Esophagus squamous epithelium (tissue), 4 donors: ENCODE results near the gene MBNL1.

ENCODE experiments used
- POLR2A ChIP-seq, 4 donors: fragments of 450-650 bp; IDR thresholded peaks; one replicate each; pipeline ENCODE4 v1.6.1; 2017; ENCODE audit warnings: antibody characterized with exemption in 4 of 4, mild to moderate bottlenecking in 4 of 4, moderate library complexity in 3 of 4
- TF ChIP-seq, protein P1 (sequence below), 6 experiments: fragments of 450-650 bp in 4 of 6; fragments of 200-600 bp in 2 of 6; sonication (generic) in 2 of 6; IDR thresholded peaks; one replicate each; pipeline ENCODE4 v1.5.1; 2016 to 2019; ENCODE audit warnings: antibody characterized with exemption in 6 of 6, mild to moderate bottlenecking in 4 of 6, moderate library complexity in 4 of 6

- TF ChIP-seq, protein P1, sequence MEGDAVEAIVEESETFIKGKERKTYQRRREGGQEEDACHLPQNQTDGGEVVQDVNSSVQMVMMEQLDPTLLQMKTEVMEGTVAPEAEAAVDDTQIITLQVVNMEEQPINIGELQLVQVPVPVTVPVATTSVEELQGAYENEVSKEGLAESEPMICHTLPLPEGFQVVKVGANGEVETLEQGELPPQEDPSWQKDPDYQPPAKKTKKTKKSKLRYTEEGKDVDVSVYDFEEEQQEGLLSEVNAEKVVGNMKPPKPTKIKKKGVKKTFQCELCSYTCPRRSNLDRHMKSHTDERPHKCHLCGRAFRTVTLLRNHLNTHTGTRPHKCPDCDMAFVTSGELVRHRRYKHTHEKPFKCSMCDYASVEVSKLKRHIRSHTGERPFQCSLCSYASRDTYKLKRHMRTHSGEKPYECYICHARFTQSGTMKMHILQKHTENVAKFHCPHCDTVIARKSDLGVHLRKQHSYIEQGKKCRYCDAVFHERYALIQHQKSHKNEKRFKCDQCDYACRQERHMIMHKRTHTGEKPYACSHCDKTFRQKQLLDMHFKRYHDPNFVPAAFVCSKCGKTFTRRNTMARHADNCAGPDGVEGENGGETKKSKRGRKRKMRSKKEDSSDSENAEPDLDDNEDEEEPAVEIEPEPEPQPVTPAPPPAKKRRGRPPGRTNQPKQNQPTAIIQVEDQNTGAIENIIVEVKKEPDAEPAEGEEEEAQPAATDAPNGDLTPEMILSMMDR (IDR thresholded peaks at IDR 0.05) = no peak
- no peak for TF ChIP-seq POLR2A (IDR thresholded peaks at IDR 0.05)
These were observed 16.0 kb upstream of the MBNL1 start for GRCh38 chr3:152252755-152253154.
